ENCODE results near the gene CCDC146.
"Not testable (repeated sequence)": the region's sequence is repeated elsewhere in the genome, so short reads cannot be mapped to it uniquely, and the experiment has no call there.

Gene CCDC146

GRCh38 chr7:77329466-77330168 is 207.2 kb downstream of the CCDC146 start:
- no peak for DNase-seq (ENCODE audit: low read depth)

DNA sequence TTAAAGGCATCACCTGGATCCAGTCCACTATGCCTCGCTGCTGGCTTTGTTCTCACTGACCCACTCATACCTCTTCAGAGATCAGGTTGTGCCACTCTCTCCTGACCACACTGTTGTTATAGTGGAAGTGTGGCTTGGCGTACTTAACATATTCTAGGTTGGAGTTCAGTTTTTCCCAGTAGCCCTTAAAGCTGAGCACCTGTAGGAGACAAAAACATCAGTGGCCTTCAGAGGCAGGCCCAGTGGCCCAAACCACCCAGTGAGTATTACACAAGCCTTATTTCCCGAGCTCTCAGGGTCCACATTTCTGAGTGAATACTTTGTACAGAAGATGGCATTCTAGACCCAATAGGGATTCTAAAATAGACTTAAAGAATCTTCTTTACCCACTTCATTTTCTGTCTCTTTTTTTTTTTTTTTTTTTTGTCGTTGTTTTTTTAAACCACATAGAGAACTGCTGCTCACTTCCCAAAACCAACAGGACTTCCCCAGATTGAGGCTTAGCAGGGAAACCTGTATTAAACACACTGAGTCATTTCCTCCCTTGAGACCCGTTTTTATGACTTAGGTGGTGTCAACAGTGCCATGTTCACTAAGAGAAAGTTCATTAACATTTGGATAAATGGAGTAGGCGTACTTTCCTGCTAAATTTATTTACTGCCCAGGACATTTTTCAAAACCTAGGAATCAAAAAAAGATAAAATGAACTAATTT is 207.9 kb downstream of the CCDC146 start:
- no peak for DNase-seq (ENCODE audit: low read depth)

DNA sequence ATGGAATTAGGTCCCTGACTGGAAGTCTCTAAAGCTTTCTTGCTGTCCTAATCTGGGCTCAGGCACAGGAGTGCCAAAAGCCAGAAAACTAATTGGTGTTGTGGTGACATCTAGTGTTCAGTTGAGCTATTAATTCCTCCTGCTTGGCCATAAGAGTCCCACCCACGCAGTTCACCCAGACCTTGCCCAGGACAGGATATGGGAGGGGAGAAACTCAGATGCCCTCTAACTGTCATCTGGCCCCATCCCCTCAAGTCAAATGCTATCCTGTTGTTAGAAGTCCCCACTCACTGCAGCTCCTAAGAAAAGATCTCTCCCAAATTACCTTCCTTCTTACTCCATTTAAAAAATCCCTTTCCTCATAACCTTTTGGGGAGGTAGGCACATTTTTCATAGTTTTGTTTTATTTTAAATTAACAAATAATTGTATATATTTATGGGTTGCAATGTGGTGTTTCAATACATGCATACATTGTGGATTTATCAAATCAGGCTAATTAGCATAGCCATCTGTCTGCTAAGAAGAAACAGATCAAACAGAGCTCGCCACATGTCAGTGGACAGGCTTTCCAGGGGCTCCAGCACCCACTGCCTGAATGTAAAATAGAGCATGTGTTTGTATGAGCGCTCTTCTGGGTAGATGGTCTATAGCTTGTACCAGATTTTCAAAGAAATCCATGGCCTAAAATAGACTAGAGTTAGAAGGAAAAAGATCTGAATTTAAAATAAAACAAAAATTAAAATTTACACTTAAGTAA is 209.7 kb downstream of the CCDC146 start:
- no peak for DNase-seq (ENCODE audit: low read depth)

DNA sequence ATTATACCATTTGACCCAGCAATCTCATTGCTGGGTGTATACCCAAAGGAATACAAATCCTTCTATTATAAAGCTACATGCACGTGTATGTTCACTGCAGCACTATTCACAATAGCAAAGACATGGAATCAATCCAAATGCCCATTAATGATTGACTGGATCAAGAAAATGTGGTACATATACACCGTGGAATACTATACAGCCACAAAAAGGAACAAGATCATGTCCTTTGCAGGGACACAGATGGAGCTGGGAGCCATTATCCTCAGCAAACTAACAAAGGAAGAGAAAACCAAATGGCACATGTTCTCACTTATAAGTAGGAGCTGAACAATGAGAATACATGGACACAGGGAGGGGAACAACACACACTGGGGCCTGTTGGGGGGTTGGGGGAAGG is 211.6 kb downstream of the CCDC146 start:
- DNase-seq (ENCODE audit: low read depth): not testable (repeated sequence)

DNA sequence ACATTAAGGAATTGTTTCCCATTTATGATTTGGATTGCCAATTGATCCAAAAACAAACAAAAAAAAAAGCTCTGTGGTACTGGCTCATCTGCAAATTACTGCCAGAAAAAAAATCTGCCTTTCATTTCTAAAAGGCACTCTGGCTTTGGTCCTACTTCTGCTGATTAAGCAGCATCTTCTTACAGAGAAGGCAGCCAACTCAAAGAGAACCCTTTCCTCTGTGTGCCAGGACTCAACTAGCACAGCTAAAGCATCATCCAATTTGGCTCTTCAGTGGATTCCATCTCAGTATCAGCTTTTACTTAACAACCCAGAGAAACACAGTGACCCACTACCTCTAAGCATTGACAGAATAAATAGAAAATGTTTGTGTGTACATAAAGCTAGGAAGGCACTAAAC is 213.2 kb downstream of the CCDC146 start:
- DNase-seq (ENCODE audit: low read depth): no peak

DNA sequence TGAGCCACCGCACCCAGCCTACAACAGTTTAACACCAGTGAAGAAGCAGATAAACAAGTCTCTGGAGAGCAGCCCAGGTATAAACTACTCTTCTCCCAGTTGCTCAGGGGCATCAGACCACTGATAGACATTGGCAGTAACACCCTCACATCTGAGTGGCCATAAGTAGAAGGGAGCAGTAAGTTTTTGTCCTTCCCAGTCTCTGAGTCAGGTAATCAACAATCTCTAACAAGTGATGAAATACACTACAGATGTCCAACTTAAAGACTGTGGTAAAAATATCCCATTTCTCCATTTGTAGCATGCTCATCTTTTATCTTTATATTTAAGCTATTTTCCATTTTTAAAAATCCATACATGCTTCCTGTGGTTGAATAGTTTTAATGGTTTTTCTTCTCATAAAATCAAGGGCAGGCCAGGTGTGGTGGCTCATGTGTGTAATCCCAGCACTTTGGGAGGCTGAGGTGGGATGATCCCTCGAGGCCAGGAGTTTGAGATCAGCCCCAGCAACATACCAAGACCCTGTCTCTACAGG is 215.1 kb downstream of the CCDC146 start:
- DNase-seq (ENCODE audit: low read depth): no peak

DNA sequence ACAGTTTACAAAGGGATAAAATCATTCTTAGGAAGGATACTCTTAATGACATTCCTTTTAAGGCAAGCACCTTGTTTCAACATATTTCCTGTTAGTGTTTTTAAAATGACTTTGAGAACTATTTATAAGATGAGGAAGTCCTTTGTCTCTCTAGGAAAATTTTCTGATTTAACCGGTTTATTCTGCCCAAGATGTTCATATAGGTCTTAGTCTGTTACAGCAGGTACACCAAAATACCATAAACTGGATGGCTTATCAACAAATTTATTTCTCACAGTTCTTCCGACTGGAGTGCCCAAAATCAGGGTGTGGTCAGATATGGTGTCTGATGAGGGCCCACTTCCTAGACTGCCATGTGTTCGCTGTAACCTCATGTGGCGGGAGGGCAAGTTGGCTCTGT is 215.8 kb downstream of the CCDC146 start:
- DNase-seq (ENCODE audit: low read depth): no peak

DNA sequence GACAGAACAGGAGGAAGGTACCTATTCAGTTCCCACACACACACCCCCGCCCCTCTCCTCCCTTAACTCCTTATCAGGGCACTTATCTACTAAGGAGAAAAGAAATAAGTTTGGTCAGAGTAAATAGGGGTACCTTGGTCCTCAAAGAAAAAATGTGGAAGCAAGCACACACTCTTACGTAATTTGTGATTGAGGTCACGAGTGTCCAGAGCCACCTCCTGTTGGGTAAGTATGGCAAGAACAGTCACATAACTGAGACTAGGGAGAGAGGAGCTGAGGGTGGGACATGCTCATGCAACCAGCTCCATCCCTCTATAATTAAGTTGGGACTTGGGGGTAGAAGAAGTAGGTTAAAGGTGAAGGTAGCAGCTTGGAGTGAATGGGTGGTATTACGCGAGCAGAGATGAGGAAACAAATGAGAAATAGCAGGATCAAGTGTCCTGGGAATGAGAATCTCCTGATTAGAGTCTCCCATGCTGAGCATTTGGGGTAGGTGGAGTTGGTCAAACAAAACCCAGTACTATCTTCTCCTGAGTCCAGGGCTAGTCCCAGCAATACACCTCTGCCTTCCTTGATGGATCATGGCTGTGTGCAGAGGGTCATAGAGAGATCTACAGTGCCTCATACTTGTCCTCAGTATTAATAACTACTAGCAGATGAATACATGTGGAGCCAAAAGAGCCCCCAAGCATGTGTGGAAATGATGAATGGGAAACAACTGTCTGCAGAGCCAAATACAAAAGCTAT is 216.6 kb downstream of the CCDC146 start:
- no peak for DNase-seq (ENCODE audit: low read depth)

DNA sequence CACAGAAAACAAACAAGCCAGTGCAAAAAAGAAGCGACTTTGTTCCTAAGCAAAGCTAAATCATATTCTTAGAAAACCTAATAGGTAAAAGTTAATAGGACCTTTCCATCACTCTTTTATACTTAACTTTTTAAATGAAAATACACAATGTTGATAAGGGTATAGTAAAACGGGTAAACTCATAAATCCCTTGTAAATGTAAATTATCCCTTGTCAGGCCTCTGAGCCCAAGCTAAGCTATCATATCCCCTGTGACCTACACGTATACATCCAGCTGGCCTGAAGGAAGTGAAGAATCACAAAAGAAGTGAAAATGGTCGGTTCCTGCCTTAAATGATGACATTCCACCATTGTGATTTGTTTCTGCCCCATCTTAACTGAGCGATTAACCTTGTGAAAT is 217.3 kb downstream of the CCDC146 start:
- DNase-seq (ENCODE audit: low read depth): no peak

All from stimulated activated CD8-positive, alpha-beta memory T cell treated with anti-CD3 and anti-CD28 coated beads, Interleukin-7, amount 100 ng/mL, for 24 hours (primary cell).